Breast epithelium (tissue), 4 donors: ENCODE results near the gene CRY2. TPM values are rescaled to one million over a fixed set of nuclear protein-coding genes. Genes with fewer than 3 reads are reported as not detected.

ENCODE experiments used
- DNase-seq, 2 donors: peaks; one replicate each; pipeline ENCODE4 v3.0.0-alpha.2; 2019; ENCODE audit warnings: low spot score in 2 of 2
- H3K27ac ChIP-seq, 2 donors: fragments of 200-600 bp; sonication (generic) in 1 of 2; one replicate each; pipeline ENCODE4 v1.5.1; 2016 to 2019; ENCODE audit warnings: mild to moderate bottlenecking in 1 of 2
- H3K27me3 ChIP-seq, 2 donors: fragments of 200-600 bp; sonication (generic) in 1 of 2; one replicate each; pipeline versions ENCODE4 v1.5.1 to v1.6.0; 2017 to 2019; ENCODE audit warnings: control low read depth in 1 of 2, mild to moderate bottlenecking in 1 of 2
- H3K36me3 ChIP-seq: fragments of 200-600 bp; one replicate; pipeline ENCODE4 v1.5.1; 2019
- H3K4me1 ChIP-seq, 2 donors: fragments of 200-600 bp; sonication (generic); one replicate each; pipeline ENCODE4 v1.5.1; 2016 to 2019; ENCODE audit warnings: control low read depth in 1 of 2
- H3K4me3 ChIP-seq, 3 donors: fragments of 200-600 bp; sonication (generic); 1 replicate in 2 of 3; 2 replicates in 1 of 3; pipeline ENCODE4 v1.5.1; 2016 to 2019; ENCODE audit warnings: mild to moderate bottlenecking in 3 of 3, moderate library complexity in 2 of 3
- H3K9me3 ChIP-seq, 2 donors: fragments of 200-600 bp; sonication (generic) in 1 of 2; one replicate each; pipeline ENCODE4 v1.5.1; 2016 to 2019; ENCODE audit warnings: control low read depth in 1 of 2
- CTCF ChIP-seq, 3 donors: fragments of 450-650 bp; IDR thresholded peaks; one replicate each; pipeline ENCODE4 v1.5.1; 2016 to 2017; ENCODE audit warnings: antibody characterized with exemption in 3 of 3, mild to moderate bottlenecking in 3 of 3, moderate library complexity in 3 of 3
- POLR2A ChIP-seq: fragments of 450-650 bp; IDR thresholded peaks from one replicate; pipeline ENCODE4 v1.6.1; 2016; ENCODE audit warnings: antibody characterized with exemption, mild to moderate bottlenecking, moderate library complexity
- POLR2AphosphoS5 ChIP-seq, 3 donors: sonication (generic); formaldehyde crosslinking; IDR thresholded peaks; one replicate each; pipeline ENCODE4 v1.6.1; 2017; ENCODE audit warnings: antibody characterized with exemption in 3 of 3
- intact Hi-C: fragments of 100-400 bp; cut with DNase I; formaldehyde crosslinking; loops from one replicate; pipeline ENCODE4 v1.15.1; 2023; ENCODE audit warnings: low total_unique reads
- total RNA-seq, 3 donors: library from RNA; depleted of rRNA; stranded (reverse); fragments of >200 nt; gene quantifications; one replicate each; pipeline ENCODE4 v1.1.0, GENCODE V29; 2016

The CRY2 gene
- total RNA-seq, 3 donors from 2014 or later, result 44.2 to 54.1 (median 44.3) TPM

DNA sequence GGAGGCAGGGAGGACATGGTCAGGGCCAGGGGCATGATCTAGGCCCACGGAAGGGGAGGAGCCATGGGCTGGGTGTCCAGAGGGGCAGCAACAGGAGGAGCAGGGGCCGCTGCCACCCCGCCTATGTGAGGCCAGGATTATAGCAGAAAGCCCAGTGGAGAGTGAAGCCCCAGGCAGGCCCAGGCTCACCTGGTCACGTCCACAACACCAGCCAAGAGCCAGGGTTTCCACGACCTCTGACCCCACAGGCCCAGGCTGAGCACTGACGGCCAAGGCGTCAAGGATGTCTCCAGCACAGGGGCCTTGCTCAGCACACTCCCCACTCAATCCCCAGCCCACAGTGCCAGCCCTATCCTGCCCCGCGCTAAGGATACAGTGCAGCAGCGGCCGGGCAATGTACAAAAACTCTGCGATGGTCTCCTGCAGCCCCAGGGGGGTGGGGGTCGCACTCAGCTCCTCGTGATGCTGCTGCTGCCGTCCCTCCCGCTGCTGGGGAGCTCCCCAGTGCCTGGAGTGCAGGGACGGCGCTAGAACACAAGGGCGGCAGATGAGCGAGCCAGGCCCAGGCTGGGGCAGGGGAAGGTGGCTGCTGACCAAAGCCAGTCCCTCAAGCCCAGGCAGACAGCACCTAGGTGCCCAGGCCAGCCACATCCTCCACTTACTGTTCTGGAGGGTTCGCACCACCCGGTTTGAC lies 66.8 kb downstream of the CRY2 start:
- H3K27ac ChIP-seq, result no peak overlapping the region
- no peak for DNase-seq
- TF ChIP-seq POLR2A (no peak), CTCF (IDR thresholded peaks at IDR 0.05) (no peak), POLR2AphosphoS5 (IDR thresholded peaks at IDR 0.05) (no peak)

DNA sequence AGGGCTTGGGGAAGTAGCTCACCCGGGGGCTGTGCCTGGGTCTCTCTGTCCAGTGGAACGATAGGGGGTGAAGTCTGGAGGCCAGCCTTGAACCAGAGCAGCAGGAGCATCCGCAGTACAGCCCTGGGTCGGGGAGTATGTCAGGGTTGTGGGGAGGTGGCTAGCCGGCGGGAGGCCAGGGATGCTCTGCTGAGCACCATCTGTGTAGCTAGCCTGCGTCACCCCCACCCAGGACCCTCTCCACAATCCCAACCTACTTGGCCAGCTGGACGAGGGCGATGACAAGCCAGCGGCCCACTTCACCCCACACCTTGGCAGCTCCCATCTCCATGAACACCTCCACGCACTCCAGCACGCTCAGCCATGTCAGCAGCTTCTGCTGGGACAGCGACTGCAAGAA lies 68.2 kb downstream of the CRY2 start:
- no peak overlapping the region for H3K27ac ChIP-seq
- H3K36me3 ChIP-seq, result peaks cover 9% of the 10 kb centered on the region
- no peak overlapping the region for H3K4me3 ChIP-seq
- no peaks in the 10 kb centered on the region for H3K27me3 ChIP-seq
- TF ChIP-seq POLR2A (no peak), CTCF (IDR thresholded peaks at IDR 0.05) (no peak), POLR2AphosphoS5 (IDR thresholded peaks at IDR 0.05) (no peak)
- H3K4me1 ChIP-seq, result peaks cover 0 to 10% of the 10 kb centered on the region in 2 donors
- DNase-seq, result no peak
- H3K9me3 ChIP-seq, result no peaks in the 10 kb centered on the region
- intact Hi-C loops, result no loop called here

More for the DNA sequence above, 66.8 kb downstream of the CRY2 start:
- Histone ChIP-seq H3K36me3 (peaks cover 9% of the 10 kb centered on the region), H3K4me1 (peaks cover 0 to 6% of the 10 kb centered on the region in 2 donors), H3K9me3 (no peaks in the 10 kb centered on the region), H3K4me3 (no peak overlapping the region), H3K27me3 (no peaks in the 10 kb centered on the region)
- intact Hi-C loops, result no loop called here

DNA sequence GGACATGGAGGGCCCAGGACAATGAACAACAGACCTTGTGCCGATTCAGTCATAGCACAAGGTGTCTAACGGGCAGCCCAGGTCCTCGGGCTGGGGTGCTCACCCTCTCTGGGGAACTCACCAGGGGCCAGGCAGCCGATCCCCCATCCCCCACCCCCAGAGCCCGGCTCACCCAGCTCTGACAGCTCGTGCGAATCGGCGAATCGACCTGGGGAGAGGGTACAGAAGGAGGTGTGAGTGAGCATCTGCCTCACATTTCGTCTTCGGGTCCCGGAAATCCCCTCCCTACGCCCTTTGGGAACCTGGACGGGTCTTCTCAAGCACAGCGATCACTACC lies 70.0 kb downstream of the CRY2 start:
- no peaks in the 10 kb centered on the region for H3K27me3 ChIP-seq
- peaks cover 0 to 19% of the 10 kb centered on the region in 2 donors for H3K4me1 ChIP-seq
- DNase-seq, result no peak
- TF ChIP-seq CTCF (IDR thresholded peaks at IDR 0.05) (no peak), POLR2A (no peak), POLR2AphosphoS5 (IDR thresholded peaks at IDR 0.05) (no peak)
- H3K36me3 ChIP-seq, result peaks cover 9% of the 10 kb centered on the region
- no peaks in the 10 kb centered on the region for H3K9me3 ChIP-seq
- intact Hi-C loops, result no loop called here
- H3K4me3 ChIP-seq, result peak overlapping the region; percentile 96 to 100 (median 98)
- peak overlapping the region; percentile 93 to 98 for H3K27ac ChIP-seq

- intact Hi-C loops, result no loop called here
These were observed 70.5 kb downstream of the CRY2 start, which contains the start of gene PEX16 for GRCh38 chr11:45917623-45918330. TSS of gene PEX16 (minus strand) at chr11:45917877. CDS start at chr11:45917811, 66 bp downstream.

More at GRCh38 chr11:45917623-45918330, 70.5 kb downstream of the CRY2 start, which contains the start of gene PEX16:
- Histone ChIP-seq H3K4me3 (peak within 1 kb of the TSS; percentile 96 to 100 (median 98)), H3K9me3 (no peaks in the 10 kb centered on the region), H3K36me3 (peaks cover 9% of the 10 kb centered on the region), H3K4me1 (peaks cover 0 to 19% of the 10 kb centered on the region in 2 donors), H3K27ac (peak within 1 kb of the TSS; percentile 93 to 98), H3K27me3 (no peaks in the 10 kb centered on the region)
- TF ChIP-seq CTCF (IDR thresholded peaks at IDR 0.05), result no peak
- TF ChIP-seq POLR2A, result peak; percentile 71
- peak; percentile 94 to 96 (median 95) for TF ChIP-seq POLR2AphosphoS5 (IDR thresholded peaks at IDR 0.05)
- peak; percentile 95 to 99 for DNase-seq
